ENCODE data around the gene GRIN2A.

GRIN2A gene

GRCh38 chr16:10137341-10137740 lies 44.9 kb downstream of the GRIN2A start:
- no peak for ATAC-seq
- TF ChIP-seq PPARA (CRISPR knock-in tag; IDR thresholded peaks at IDR 0.05; ENCODE audit: borderline replicate concordance) (no peak), BACH2 (CRISPR knock-in tag; IDR thresholded peaks at IDR 0.05; ENCODE audit: borderline replicate concordance) (no peak), RARB (CRISPR knock-in tag; IDR thresholded peaks at IDR 0.05) (no peak)
- TF ChIP-seq, protein P1, sequence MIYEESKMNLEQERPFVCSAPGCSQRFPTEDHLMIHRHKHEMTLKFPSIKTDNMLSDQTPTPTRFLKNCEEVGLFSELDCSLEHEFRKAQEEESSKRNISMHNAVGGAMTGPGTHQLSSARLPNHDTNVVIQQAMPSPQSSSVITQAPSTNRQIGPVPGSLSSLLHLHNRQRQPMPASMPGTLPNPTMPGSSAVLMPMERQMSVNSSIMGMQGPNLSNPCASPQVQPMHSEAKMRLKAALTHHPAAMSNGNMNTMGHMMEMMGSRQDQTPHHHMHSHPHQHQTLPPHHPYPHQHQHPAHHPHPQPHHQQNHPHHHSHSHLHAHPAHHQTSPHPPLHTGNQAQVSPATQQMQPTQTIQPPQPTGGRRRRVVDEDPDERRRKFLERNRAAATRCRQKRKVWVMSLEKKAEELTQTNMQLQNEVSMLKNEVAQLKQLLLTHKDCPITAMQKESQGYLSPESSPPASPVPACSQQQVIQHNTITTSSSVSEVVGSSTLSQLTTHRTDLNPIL (CRISPR knock-in tag; IDR thresholded peaks at IDR 0.05; ENCODE audit: low read depth) = no peak

DNA sequence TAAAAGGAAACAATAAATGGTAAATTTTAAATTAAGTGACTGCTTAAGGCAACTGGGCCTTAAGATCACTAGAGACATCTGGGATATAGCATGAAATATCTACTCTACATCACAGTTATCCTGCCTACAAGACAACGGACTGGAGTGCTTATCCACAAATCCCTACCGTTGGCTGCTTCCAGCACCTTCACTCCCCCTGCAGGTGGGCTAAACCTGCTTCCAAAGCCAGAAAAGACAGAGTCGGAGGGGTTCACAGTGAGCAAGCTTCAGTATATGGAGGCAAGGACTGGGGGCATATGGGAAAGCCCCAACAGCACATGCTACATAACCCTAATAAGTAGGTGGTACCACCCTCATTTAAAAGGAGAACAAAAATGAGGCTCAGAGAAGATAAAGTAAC lies 45.3 kb downstream of the GRIN2A start:
- TF ChIP-seq ZC3H10 (CRISPR knock-in tag; IDR thresholded peaks at IDR 0.05) = no peak
- no peak for TF ChIP-seq ZNF565 (CRISPR knock-in tag; conservative IDR thresholded peaks at IDR 0.05; ENCODE audit: low read depth)
- TF ChIP-seq POU6F1 (CRISPR knock-in tag; IDR thresholded peaks at IDR 0.05; ENCODE audit: borderline replicate concordance, low read depth) = no peak
- no peak for TF ChIP-seq ARNTL (CRISPR knock-in tag; IDR thresholded peaks at IDR 0.05; ENCODE audit: borderline replicate concordance, low read depth)
- no peak for TF ChIP-seq SNAI2 (CRISPR knock-in tag; IDR thresholded peaks at IDR 0.05)
- no peak for TF ChIP-seq RARB (CRISPR knock-in tag; IDR thresholded peaks at IDR 0.05)
- TF ChIP-seq ZFP30 (CRISPR knock-in tag; IDR thresholded peaks at IDR 0.05) = no peak
- TF ChIP-seq CSDC2 (CRISPR knock-in tag; IDR thresholded peaks at IDR 0.05) = no peak
- TF ChIP-seq PATZ1 (CRISPR knock-in tag; IDR thresholded peaks at IDR 0.05; ENCODE audit: borderline replicate concordance) = no peak
- no peak for TF ChIP-seq ISL1 (CRISPR knock-in tag; IDR thresholded peaks at IDR 0.05)
- no peak for ATAC-seq

- TF ChIP-seq POU6F1 (CRISPR knock-in tag; IDR thresholded peaks at IDR 0.05; ENCODE audit: borderline replicate concordance, low read depth) = no peak
- no peak for TF ChIP-seq GLIS3 (CRISPR knock-in tag; IDR thresholded peaks at IDR 0.05)
- TF ChIP-seq OSR1 (CRISPR knock-in tag; IDR thresholded peaks at IDR 0.05) = no peak
- no peak for TF ChIP-seq TSHZ2 (CRISPR knock-in tag; IDR thresholded peaks at IDR 0.05)
- no peak for TF ChIP-seq ISL1 (CRISPR knock-in tag; IDR thresholded peaks at IDR 0.05)
- TF ChIP-seq ZNF565 (CRISPR knock-in tag; conservative IDR thresholded peaks at IDR 0.05; ENCODE audit: low read depth) = no peak
- TF ChIP-seq ZFP30 (CRISPR knock-in tag; IDR thresholded peaks at IDR 0.05) = no peak
- TF ChIP-seq BACH2 (CRISPR knock-in tag; IDR thresholded peaks at IDR 0.05; ENCODE audit: borderline replicate concordance) = no peak
- no peak for TF ChIP-seq ZC3H10 (CRISPR knock-in tag; IDR thresholded peaks at IDR 0.05)
- no peak for TF ChIP-seq ZNF8 (CRISPR knock-in tag; IDR thresholded peaks at IDR 0.05)
- TF ChIP-seq SNAI2 (CRISPR knock-in tag; IDR thresholded peaks at IDR 0.05) = no peak
- TF ChIP-seq, protein P1 (CRISPR knock-in tag; IDR thresholded peaks at IDR 0.05; ENCODE audit: low read depth) = no peak
- no peak for ATAC-seq
Observed at GRCh38 chr16:10130538-10130937, 51.7 kb downstream of the GRIN2A start.

Data from SK-N-SH treated with all-trans-retinoic acid at 6 μM for 48 hours (cell line).